Breast epithelium (tissue), 4 donors: Measurements from ENCODE around the gene TP63. TPM values are rescaled to one million over a fixed set of nuclear protein-coding genes. Genes with fewer than 3 reads are reported as not detected.

Source experiments
- DNase-seq, 2 donors: peaks; one replicate each; pipeline ENCODE4 v3.0.0-alpha.2; 2019; ENCODE audit warnings: low spot score in 2 of 2
- H3K27ac ChIP-seq, 2 donors: fragments of 200-600 bp; sonication (generic) in 1 of 2; one replicate each; pipeline ENCODE4 v1.5.1; 2016 to 2019; ENCODE audit warnings: mild to moderate bottlenecking in 1 of 2
- H3K27me3 ChIP-seq, 2 donors: fragments of 200-600 bp; sonication (generic) in 1 of 2; one replicate each; pipeline versions ENCODE4 v1.5.1 to v1.6.0; 2017 to 2019; ENCODE audit warnings: control low read depth in 1 of 2, mild to moderate bottlenecking in 1 of 2
- H3K36me3 ChIP-seq: fragments of 200-600 bp; one replicate; pipeline ENCODE4 v1.5.1; 2019
- H3K4me1 ChIP-seq, 2 donors: fragments of 200-600 bp; sonication (generic); one replicate each; pipeline ENCODE4 v1.5.1; 2016 to 2019; ENCODE audit warnings: control low read depth in 1 of 2
- H3K4me3 ChIP-seq, 3 donors: fragments of 200-600 bp; sonication (generic); 1 replicate in 2 of 3; 2 replicates in 1 of 3; pipeline ENCODE4 v1.5.1; 2016 to 2019; ENCODE audit warnings: mild to moderate bottlenecking in 3 of 3, moderate library complexity in 2 of 3
- H3K9me3 ChIP-seq, 2 donors: fragments of 200-600 bp; sonication (generic) in 1 of 2; one replicate each; pipeline ENCODE4 v1.5.1; 2016 to 2019; ENCODE audit warnings: control low read depth in 1 of 2
- POLR2A ChIP-seq: fragments of 450-650 bp; IDR thresholded peaks from one replicate; pipeline ENCODE4 v1.6.1; 2016; ENCODE audit warnings: antibody characterized with exemption, mild to moderate bottlenecking, moderate library complexity
- POLR2AphosphoS5 ChIP-seq, 3 donors: sonication (generic); formaldehyde crosslinking; IDR thresholded peaks; one replicate each; pipeline ENCODE4 v1.6.1; 2017; ENCODE audit warnings: antibody characterized with exemption in 3 of 3
- intact Hi-C: fragments of 100-400 bp; cut with DNase I; formaldehyde crosslinking; loops from one replicate; pipeline ENCODE4 v1.15.1; 2023; ENCODE audit warnings: low total_unique reads
- total RNA-seq, 3 donors: library from RNA; depleted of rRNA; stranded (reverse); fragments of >200 nt; gene quantifications; one replicate each; pipeline ENCODE4 v1.1.0, GENCODE V29; 2016
- TF ChIP-seq, protein P1 (sequence below), 3 donors: fragments of 450-650 bp; IDR thresholded peaks; one replicate each; pipeline ENCODE4 v1.5.1; 2016 to 2017; ENCODE audit warnings: antibody characterized with exemption in 3 of 3, mild to moderate bottlenecking in 3 of 3, moderate library complexity in 3 of 3

The TP63 gene
- total RNA-seq, 3 donors from 2014 or later: 0.96 to 47.7 (median 20.0) TPM

DNA sequence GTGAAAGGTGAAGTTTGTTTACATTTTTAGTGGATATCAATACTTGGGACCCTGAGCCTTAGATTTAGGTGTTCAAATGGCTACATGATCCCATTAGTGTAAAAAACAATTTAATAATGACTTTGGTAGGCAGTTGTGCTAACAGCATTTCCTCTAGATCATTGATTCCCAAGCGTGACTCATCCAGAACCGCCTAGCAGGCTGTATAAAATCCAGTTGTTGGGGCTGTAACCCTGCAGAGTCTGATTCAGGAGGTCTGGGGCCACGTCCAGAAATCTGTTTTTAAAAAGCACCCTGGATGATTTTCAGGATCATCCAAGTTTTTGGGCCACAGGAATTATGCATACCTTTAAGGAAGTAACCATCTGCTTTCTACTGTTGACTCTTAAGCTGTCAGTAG is 156.4 kb downstream of the TP63 start:
- no peaks in the 10 kb centered on the region for H3K27me3 ChIP-seq
- H3K9me3 ChIP-seq: no peaks in the 10 kb centered on the region
- H3K4me3 ChIP-seq: no peak overlapping the region
- H3K27ac ChIP-seq: peak overlapping the region; percentile 30 to 49
- H3K4me1 ChIP-seq: no peaks in the 10 kb centered on the region
- no peak for DNase-seq
- no peaks in the 10 kb centered on the region for H3K36me3 ChIP-seq
- no peak for TF ChIP-seq POLR2A
- TF ChIP-seq, protein P1, sequence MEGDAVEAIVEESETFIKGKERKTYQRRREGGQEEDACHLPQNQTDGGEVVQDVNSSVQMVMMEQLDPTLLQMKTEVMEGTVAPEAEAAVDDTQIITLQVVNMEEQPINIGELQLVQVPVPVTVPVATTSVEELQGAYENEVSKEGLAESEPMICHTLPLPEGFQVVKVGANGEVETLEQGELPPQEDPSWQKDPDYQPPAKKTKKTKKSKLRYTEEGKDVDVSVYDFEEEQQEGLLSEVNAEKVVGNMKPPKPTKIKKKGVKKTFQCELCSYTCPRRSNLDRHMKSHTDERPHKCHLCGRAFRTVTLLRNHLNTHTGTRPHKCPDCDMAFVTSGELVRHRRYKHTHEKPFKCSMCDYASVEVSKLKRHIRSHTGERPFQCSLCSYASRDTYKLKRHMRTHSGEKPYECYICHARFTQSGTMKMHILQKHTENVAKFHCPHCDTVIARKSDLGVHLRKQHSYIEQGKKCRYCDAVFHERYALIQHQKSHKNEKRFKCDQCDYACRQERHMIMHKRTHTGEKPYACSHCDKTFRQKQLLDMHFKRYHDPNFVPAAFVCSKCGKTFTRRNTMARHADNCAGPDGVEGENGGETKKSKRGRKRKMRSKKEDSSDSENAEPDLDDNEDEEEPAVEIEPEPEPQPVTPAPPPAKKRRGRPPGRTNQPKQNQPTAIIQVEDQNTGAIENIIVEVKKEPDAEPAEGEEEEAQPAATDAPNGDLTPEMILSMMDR (IDR thresholded peaks at IDR 0.05): no peak
- TF ChIP-seq POLR2AphosphoS5 (IDR thresholded peaks at IDR 0.05): no peak
- intact Hi-C loops: no loop called here

DNA sequence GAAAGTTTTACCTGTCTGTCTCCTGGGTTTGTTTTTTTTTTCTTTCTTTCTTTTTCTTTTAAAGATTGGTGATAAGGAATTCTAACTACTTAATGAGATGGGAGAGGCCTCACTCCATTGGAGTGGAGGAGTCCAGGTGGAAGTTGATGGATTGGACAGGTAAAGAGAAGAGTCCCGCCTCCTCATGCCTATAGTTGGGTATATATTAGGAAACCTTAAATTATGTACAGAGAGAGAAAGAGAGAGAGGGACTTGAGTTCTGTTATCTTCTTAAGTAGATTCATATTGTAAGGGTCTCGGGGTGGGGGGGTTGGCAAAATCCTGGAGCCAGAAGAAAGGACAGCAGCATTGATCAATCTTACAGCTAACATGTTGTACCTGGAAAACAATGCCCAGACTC is 158.2 kb downstream of the TP63 start:
- intact Hi-C loops: no loop called here
- TF ChIP-seq, protein P1 (IDR thresholded peaks at IDR 0.05): no peak
- no peak for TF ChIP-seq POLR2AphosphoS5 (IDR thresholded peaks at IDR 0.05)
- no peak for TF ChIP-seq POLR2A
- no peak for DNase-seq
- Histone ChIP-seq H3K27ac (peak overlapping the region; percentile 19 to 44), H3K9me3 (no peaks in the 10 kb centered on the region), H3K4me1 (no peaks in the 10 kb centered on the region), H3K36me3 (no peaks in the 10 kb centered on the region), H3K27me3 (no peaks in the 10 kb centered on the region), H3K4me3 (peak overlapping the region in 2 of 3 donors; percentile 40 to 55)

DNA sequence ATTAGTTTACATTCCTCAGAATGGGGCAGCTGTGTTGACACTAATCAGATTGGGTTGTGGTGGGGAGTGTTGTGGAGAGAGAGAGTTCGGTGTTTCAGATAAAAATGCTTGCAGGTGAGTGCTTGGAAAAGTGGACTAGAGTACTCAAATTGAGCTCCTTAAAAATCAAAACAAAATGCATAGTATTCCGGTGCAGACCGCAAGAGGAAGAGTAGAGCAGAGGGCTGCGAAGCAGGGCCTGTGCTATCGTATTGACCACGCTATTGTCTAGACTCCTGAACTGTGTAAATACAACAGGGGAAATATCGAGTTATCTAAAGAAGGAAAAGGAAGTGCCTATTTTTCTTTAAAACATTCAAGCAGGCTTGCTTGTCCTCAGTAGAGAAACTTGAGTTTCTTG is 159.5 kb downstream of the TP63 start:
- TF ChIP-seq, protein P1 (IDR thresholded peaks at IDR 0.05): peak in 1 of 3 donors; percentile 27
- TF ChIP-seq POLR2AphosphoS5 (IDR thresholded peaks at IDR 0.05): no peak
- Histone ChIP-seq H3K4me1 (no peaks in the 10 kb centered on the region), H3K4me3 (peak overlapping the region in 2 of 3 donors; percentile 40 to 57), H3K36me3 (no peaks in the 10 kb centered on the region), H3K9me3 (no peaks in the 10 kb centered on the region), H3K27ac (peak overlapping the region; percentile 44 to 54), H3K27me3 (no peaks in the 10 kb centered on the region)
- no peak for DNase-seq
- intact Hi-C loops: no loop called here

DNA sequence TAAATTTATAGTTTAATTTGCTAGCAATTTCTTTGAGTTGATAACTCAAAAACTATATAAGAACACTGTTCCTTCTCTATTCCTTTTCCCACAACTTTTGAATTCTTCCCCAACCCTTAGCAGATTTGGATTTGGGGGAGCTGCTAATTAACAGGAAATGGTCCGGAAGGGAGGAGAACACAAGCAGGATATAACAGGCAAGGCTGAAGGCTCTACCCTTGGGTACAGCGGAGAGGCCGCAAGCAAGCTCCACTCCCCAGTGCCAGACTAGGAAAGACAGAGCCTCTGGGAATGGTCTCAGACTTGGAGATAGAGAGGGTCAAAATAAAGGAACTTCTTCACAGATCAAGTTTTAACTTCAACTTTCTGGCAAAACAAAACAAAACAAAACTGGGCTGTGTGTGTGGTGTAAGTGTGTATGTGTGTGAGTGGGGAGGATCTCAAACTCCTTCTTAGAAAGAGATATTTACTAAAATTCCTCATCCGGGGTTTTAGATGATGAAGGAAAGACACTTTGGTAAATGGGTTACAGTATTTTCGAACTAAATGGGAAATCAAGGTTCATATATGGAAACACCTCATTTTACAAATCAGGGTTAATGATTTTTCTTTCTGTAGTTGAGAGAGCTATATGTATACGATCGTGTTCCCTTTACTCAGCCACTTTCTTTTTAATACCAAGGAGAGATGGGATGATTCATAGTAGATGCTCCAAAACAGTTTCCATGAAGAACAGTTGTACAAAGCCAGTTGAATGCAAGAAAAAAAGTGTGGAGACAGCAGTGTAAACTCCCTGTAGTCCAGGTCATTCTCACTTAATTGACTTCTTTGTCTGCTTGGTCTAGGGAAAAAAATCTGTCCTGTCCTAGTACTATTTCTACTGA is 161.1 kb downstream of the TP63 start:
- Histone ChIP-seq H3K4me3 (peak overlapping the region in 2 of 3 donors; percentile 40 to 57), H3K27me3 (no peaks in the 10 kb centered on the region), H3K27ac (peak overlapping the region; percentile 44 to 54), H3K9me3 (no peaks in the 10 kb centered on the region), H3K36me3 (no peaks in the 10 kb centered on the region), H3K4me1 (no peaks in the 10 kb centered on the region)
- TF ChIP-seq, protein P1 (IDR thresholded peaks at IDR 0.05): no peak
- TF ChIP-seq POLR2AphosphoS5 (IDR thresholded peaks at IDR 0.05): no peak
- no peak for TF ChIP-seq POLR2A
- intact Hi-C loops: no loop called here
- no peak for DNase-seq

DNA sequence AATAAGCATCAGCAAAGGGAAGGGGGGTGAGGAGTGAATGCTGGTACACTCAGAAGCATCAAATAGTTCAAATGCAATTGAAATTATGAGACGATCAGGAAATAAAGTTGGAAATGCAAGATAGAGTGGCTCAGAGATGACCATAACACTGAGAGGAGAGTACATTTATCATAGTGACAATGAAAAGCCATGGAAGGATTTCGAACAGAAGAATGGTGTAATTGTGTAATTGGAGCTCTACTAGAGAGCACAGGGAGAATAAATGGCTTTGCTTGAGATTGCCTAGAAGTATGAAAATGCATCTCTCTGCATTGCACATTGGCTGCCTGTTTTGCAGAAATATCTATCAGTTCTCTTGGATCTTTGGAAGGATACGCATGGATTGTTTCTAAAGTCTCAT is 163.3 kb downstream of the TP63 start:
- Histone ChIP-seq H3K9me3 (no peaks in the 10 kb centered on the region), H3K27me3 (no peaks in the 10 kb centered on the region)

More for the DNA sequence above, 163.3 kb downstream of the TP63 start:
- Histone ChIP-seq H3K4me1 (no peaks in the 10 kb centered on the region), H3K4me3 (peak overlapping the region in 1 of 3 donors; percentile 4), H3K36me3 (no peaks in the 10 kb centered on the region), H3K27ac (peak overlapping the region in 1 of 2 donors; percentile 20)
- TF ChIP-seq POLR2A (no peak), POLR2AphosphoS5 (IDR thresholded peaks at IDR 0.05) (no peak)
- TF ChIP-seq, protein P1 (IDR thresholded peaks at IDR 0.05): no peak
- no peak for DNase-seq
- intact Hi-C loops: no loop called here
